ENCODE measurements around the gene LMX1A. TPM values are rescaled to one million over a fixed set of nuclear protein-coding genes. Genes with fewer than 3 reads are reported as not detected.
A peak's percentile ranks its signal among the peaks of the same experiment; 100 is the strongest.

Gene LMX1A
- total and polyA plus RNA-seq, 2 experiments from 2014 or later, result not detected

DNA sequence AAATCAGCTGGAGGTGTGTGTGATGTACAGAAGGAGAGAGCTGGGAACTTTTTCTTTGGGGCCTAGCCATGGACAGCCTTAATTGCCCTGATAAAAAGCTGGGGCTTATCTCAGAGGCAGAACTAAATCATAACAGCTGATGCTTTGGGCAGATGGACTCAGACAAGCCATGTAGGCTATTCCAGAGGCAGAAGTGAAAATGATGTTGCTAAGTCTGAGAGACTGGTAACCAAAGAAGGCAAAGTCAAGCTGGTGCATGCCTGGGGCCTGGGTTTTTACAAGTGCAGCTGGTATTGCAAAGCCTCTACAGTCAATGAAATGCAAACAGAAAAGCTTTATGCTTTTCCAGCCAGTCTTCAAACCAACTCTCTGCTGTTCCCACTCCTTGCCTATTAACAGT lies 39.0 kb upstream of the LMX1A start:
- Histone ChIP-seq H3K36me3 (no peaks in the 10 kb centered on the region), H3K27ac (no peak overlapping the region), H3K4me3 (no peak overlapping the region), H3K4me1 (ENCODE audit: low read depth) (peaks cover 7% of the 10 kb centered on the region), H3K27me3 (peaks cover 20% of the 10 kb centered on the region), H3K9me3 (ENCODE audit: low read depth) (no peaks in the 10 kb centered on the region)
- TF ChIP-seq, protein P1, sequence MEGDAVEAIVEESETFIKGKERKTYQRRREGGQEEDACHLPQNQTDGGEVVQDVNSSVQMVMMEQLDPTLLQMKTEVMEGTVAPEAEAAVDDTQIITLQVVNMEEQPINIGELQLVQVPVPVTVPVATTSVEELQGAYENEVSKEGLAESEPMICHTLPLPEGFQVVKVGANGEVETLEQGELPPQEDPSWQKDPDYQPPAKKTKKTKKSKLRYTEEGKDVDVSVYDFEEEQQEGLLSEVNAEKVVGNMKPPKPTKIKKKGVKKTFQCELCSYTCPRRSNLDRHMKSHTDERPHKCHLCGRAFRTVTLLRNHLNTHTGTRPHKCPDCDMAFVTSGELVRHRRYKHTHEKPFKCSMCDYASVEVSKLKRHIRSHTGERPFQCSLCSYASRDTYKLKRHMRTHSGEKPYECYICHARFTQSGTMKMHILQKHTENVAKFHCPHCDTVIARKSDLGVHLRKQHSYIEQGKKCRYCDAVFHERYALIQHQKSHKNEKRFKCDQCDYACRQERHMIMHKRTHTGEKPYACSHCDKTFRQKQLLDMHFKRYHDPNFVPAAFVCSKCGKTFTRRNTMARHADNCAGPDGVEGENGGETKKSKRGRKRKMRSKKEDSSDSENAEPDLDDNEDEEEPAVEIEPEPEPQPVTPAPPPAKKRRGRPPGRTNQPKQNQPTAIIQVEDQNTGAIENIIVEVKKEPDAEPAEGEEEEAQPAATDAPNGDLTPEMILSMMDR (IDR thresholded peaks at IDR 0.05; ENCODE audit: low read depth, low read length), result no peak
- DNase-seq (ENCODE audit: low read depth in 1 of 2, low spot score in 1 of 2), result no peak

DNA sequence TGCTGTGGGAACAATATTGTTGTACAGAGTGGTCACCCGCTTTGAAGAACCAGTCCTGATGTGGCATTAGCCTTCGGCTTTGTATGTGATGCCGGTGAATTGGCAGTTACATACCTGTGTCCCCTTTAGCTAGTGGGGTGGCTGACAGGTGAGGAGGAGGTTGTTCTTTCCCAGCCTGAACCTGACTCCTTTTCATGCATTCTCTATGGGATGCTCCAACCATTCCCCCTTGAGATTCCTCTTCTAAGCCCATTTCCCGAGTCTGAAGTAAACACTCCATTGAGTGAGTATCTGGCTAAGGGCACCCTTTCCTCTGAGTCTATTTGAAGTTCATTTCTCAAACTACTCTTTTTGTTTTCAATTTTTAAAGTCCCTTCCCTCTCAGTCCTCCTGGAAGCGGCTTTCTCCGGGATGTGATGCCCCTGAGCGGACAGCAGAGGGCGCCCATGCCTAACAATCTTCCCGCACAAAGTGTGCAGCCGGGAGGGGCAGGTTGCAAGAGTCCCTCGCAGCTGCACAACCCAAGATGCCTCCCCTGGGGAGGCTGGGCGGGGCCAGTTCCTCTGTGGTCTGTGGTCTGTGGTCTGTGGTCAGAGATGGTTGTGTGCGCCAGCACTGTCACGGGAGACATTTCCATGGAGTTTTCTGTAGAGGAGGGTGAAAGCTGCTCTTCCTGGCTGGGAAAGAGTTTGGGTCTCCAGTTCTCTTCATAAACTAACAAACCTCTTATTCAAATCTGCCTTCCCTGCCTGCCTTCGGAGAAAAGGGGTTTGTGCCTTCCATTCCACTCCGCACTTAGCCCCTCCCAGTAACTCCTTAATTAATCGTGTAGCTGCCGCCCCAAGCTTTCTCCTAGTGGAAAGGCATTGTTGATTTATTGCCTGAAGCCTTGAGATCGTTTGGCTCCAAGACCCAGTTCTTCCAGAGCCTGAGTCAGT lies 36.4 kb upstream of the LMX1A start:
- Histone ChIP-seq H3K4me3 (no peak overlapping the region), H3K9me3 (ENCODE audit: low read depth) (no peaks in the 10 kb centered on the region), H3K4me1 (ENCODE audit: low read depth) (peaks cover 7% of the 10 kb centered on the region), H3K27me3 (peaks cover 46% of the 10 kb centered on the region), H3K36me3 (no peaks in the 10 kb centered on the region), H3K27ac (no peak overlapping the region)
- TF ChIP-seq, protein P1 (IDR thresholded peaks at IDR 0.05; ENCODE audit: low read depth, low read length), result peak; percentile 96
- peak; percentile 83 to 95 for DNase-seq (ENCODE audit: low read depth in 1 of 2, low spot score in 1 of 2)

DNA sequence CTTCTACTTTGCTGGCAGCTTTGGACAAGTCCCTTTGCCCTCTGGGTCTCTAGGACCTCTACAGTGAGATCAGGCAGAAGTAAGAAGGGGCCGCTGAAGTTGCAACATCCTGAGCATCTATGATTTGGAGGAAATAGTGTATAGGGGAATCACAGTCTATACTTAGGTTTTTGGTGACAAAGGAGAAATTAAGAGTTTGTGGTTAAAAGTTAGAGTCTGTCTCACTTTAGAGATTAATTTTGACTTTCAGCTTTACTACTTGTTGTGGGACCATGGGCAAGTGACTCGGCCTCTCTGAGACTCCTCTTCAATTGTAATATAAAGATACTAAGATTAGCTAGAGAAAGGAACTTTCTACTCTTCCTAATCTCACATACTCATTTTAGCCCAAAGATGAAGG lies 33.1 kb upstream of the LMX1A start:
- DNase-seq (ENCODE audit: low read depth in 1 of 2, low spot score in 1 of 2), result no peak
- Histone ChIP-seq H3K36me3 (no peaks in the 10 kb centered on the region), H3K4me3 (no peak overlapping the region), H3K27me3 (peaks cover 65% of the 10 kb centered on the region), H3K4me1 (ENCODE audit: low read depth) (no peaks in the 10 kb centered on the region), H3K27ac (no peak overlapping the region), H3K9me3 (ENCODE audit: low read depth) (no peaks in the 10 kb centered on the region)
- TF ChIP-seq, protein P1 (IDR thresholded peaks at IDR 0.05; ENCODE audit: low read depth, low read length), result no peak

DNA sequence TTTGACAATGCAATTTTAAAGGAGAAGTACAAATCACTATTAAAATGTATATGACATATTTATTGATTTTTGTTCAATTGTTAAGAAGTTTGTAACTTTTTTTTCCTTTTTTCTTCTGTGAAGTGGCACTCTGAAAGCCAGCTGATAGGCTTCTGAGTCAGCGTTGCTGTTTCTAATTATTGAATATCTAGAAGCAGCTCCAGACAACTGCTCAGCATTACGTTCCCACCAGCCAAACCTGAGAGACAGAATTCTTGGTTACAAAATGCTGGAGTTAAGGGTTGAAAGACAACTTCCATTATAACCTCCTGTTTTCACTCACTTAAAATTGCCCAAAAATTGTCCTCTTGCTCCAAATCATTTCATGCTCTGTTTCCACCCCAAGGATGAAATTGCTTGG lies 31.4 kb upstream of the LMX1A start:
- TF ChIP-seq, protein P1 (IDR thresholded peaks at IDR 0.05; ENCODE audit: low read depth, low read length), result no peak
- H3K27ac ChIP-seq, result no peak overlapping the region
- DNase-seq (ENCODE audit: low read depth in 1 of 2, low spot score in 1 of 2), result no peak
- H3K27me3 ChIP-seq, result peaks cover 69% of the 10 kb centered on the region
- no peak overlapping the region for H3K4me3 ChIP-seq
- H3K9me3 ChIP-seq (ENCODE audit: low read depth), result no peaks in the 10 kb centered on the region
- no peaks in the 10 kb centered on the region for H3K36me3 ChIP-seq
- no peaks in the 10 kb centered on the region for H3K4me1 ChIP-seq (ENCODE audit: low read depth)

DNA sequence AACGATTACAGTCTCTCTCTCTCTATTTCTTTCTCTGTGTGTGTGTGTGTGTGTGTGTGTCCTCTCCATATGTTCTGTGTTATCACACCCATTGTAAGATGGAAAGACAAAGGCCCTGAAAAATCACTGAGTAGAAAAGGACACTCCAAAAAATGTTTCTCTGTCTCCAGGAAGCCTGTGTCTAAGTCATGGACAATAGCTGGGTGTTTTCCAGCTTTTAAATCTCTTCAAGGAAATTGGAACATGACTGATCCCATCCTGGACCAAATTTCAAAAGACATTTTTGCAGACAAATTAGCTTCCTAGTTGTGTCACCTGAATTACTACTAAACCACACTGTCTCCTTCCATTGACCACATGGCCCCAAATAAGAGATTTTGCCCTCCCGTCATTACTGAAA lies 31.0 kb upstream of the LMX1A start:
- Histone ChIP-seq H3K36me3 (no peaks in the 10 kb centered on the region), H3K27me3 (peaks cover 70% of the 10 kb centered on the region), H3K9me3 (ENCODE audit: low read depth) (no peaks in the 10 kb centered on the region), H3K4me3 (no peak overlapping the region), H3K27ac (no peak overlapping the region), H3K4me1 (ENCODE audit: low read depth) (no peaks in the 10 kb centered on the region)
- TF ChIP-seq, protein P1 (IDR thresholded peaks at IDR 0.05; ENCODE audit: low read depth, low read length), result no peak
- no peak for DNase-seq (ENCODE audit: low read depth in 1 of 2, low spot score in 1 of 2)

Data from cardiac muscle cell (in vitro differentiated cells and primary cell).